Heart left ventricle (tissue), 16 donors: ENCODE data around the gene TMEM185A. TPM values are rescaled to one million over a fixed set of nuclear protein-coding genes. Genes with fewer than 3 reads are reported as not detected.
"Not testable (repeated sequence)": the region's sequence is repeated elsewhere in the genome, so short reads cannot be mapped to it uniquely, and the experiment has no call there.

Source experiments
- ATAC-seq, 4 donors: fragments of 200-7000 bp; cut with Tn5 transposase; one replicate each; pipeline ENCODE4 v1.9.1; 2020 to 2022; ENCODE audit warnings: moderate library complexity in 4 of 4, mild to moderate bottlenecking in 3 of 4, moderate number of reproducible peaks in 1 of 4
- DNase-seq, 5 donors: peaks; one replicate each; pipeline ENCODE4 v3.0.0-alpha.2; 2020
- H3K27ac ChIP-seq, 12 donors: fragments of 200-600 bp; sonication (generic) in 4 of 12; one replicate each; pipeline versions ENCODE4 v1.5.0 to v1.8.0; 2016 to 2022; ENCODE audit warnings: mild to moderate bottlenecking in 2 of 12
- H3K27me3 ChIP-seq, 9 donors: fragments of 200-600 bp; sonication (generic) in 2 of 9; one replicate each; pipeline versions ENCODE4 v1.5.1 to v1.8.0; 2016 to 2022; ENCODE audit warnings: mild to moderate bottlenecking in 3 of 9
- H3K36me3 ChIP-seq, 9 donors: fragments of 200-600 bp; sonication (generic) in 2 of 9; one replicate each; pipeline versions ENCODE4 v1.5.0 to v1.8.0; 2018 to 2022; ENCODE audit warnings: mild to moderate bottlenecking in 2 of 9
- H3K4me1 ChIP-seq, 12 donors: fragments of 200-600 bp; sonication (generic) in 4 of 12; one replicate each; pipeline versions ENCODE4 v1.5.0 to v1.8.0; 2016 to 2022; ENCODE audit warnings: mild to moderate bottlenecking in 3 of 12
- H3K4me3 ChIP-seq, 12 donors: fragments of 200-600 bp; sonication (generic) in 4 of 12; one replicate each; pipeline versions ENCODE4 v1.5.0 to v1.8.0; 2017 to 2022; ENCODE audit warnings: mild to moderate bottlenecking in 9 of 12, moderate library complexity in 4 of 12
- H3K9me3 ChIP-seq, 12 donors: fragments of 200-600 bp; sonication (generic) in 4 of 12; one replicate each; pipeline versions ENCODE4 v1.5.0 to v1.8.0; 2016 to 2022; ENCODE audit warnings: mild to moderate bottlenecking in 1 of 12
- CTCF ChIP-seq, 12 donors: fragments of 200-600 bp; sonication (generic) in 4 of 12; IDR thresholded peaks; one replicate each; pipeline versions ENCODE4 v1.5.0 to v1.8.0; 2018 to 2022; ENCODE audit warnings: antibody characterized with exemption in 12 of 12, mild to moderate bottlenecking in 5 of 12
- POLR2A ChIP-seq, 2 donors: fragments of 450-650 bp; IDR thresholded peaks; one replicate each; pipeline ENCODE4 v1.6.1; 2017; ENCODE audit warnings: antibody characterized with exemption in 2 of 2, mild to moderate bottlenecking in 2 of 2, moderate library complexity in 2 of 2
- WGBS, 4 donors: extraction: QIAGEN DNeasy Blood & Tissue Kit in 2 of 4; methylation state at CpG; one replicate each; pipeline versions ENCODE4 v1.1.5 to v1.1.7; 2013 to 2018; 5-methylcytosine and 5-hydroxymethylcytosine counted together
- intact Hi-C, 10 donors: fragments of 100-400 bp; cut with DNase I; formaldehyde crosslinking; loops; one replicate each; pipeline versions ENCODE4 v1.11.1 to v1.14.2; 2022
- long read RNA-seq, 3 donors: library from polyadenylated mRNA; unstranded; transcript quantifications; one replicate each; pipeline ENCODE4 v2.0.0, GENCODE V29; 2020 to 2021
- polyA plus RNA-seq, 2 donors: library from polyadenylated mRNA; stranded (reverse); fragments of 200-250 nt; gene quantifications; one replicate each; pipeline ENCODE4 v1.2.3, GENCODE V29; 2013
- total RNA-seq, 9 donors: library from RNA; depleted of rRNA in 2 of 9; stranded (reverse); fragments of >200 nt in 2 of 9; fragmentation: NEBNext Ultra II Directional in 3 of 9; extraction: Animal tissue kit (Norgen Biotek cat#: 25700) in 3 of 9; gene quantifications; one replicate each; pipeline versions ENCODE4 v1.1.0 to v1.2.4, GENCODE V29; 2016 to 2023
- donor health status: ischemic (EF 13 %, LVEDD 7.1; RV severe dilation, severe dysfunction).
- donor health status: healthy with polysubstance abuse.
- donor health status: DM: no; HTN: yes; CAD: no.
- donor health status: DM: no; HTN: no; CAD: no.
- donor health status: ischemic (EF 25% LVEDD 6.9; RV normal size, moderate dysfunction).
- donor health status: ischemic (EF 25% LVEDD 5.7; RV mildly dilated, moderate dysfunction).
- donor health status: healthy.
- donor health status: DM: yes; HTN: yes; CAD: no.
- donor health status: ischemic (EF 35%, LVEDD 5.7; RV mildly dilated, moderate dysfunction).
- donor health status: nonischemic (EF 11% LVEDD 7.7; RV severe dilation, severe dysfunction).
- donor health status: DM: yes; HTN: yes; CAD: no.
- donor health status: PGD.
- donor health status: ischemic (EF 29% LVEDD 5.4; RV normal size, mild dysfunction).
- donor health status: nonischemic (EF 23%, LVEDD 6.1; RV moderate dilation, normal function).

TMEM185A gene
- total RNA-seq = 10 to 100 TPM; 25.9 to 39.2 (median 33.9) TPM
- 10 to 100 TPM; 17.6 to 18.1 TPM for polyA plus RNA-seq
- long read RNA-seq, donor 1, transcript TMEM185A-207 (7 exons, 2,840 nt) = major isoform, 16 of 36 reads
- long read RNA-seq, donor 1, partial matches to known transcripts = 1 of 36 reads
- long read RNA-seq, donor 1, other reads (novel, unspliced or antisense) = 15 of 36 reads
- long read RNA-seq, donor 2, transcript TMEM185A-207 (7 exons, 2,840 nt) = major isoform, 35 of 53 reads
- long read RNA-seq, donor 2, partial matches to known transcripts = 2 of 53 reads
- long read RNA-seq, donor 2, other reads (novel, unspliced or antisense) = 11 of 53 reads
- long read RNA-seq, donor 3, transcript TMEM185A-204 (4 exons, 903 nt) = minor isoform, 5 of 71 reads
- long read RNA-seq, donor 3, transcript TMEM185A-207 (7 exons, 2,840 nt) = major isoform, 34 of 71 reads
- long read RNA-seq, donor 3, transcript TMEM185A-209 (4 exons, 2,178 nt) = minor isoform, 5 of 71 reads
- long read RNA-seq, donor 3, partial matches to known transcripts = 5 of 71 reads
- long read RNA-seq, donor 3, other reads (novel, unspliced or antisense) = 18 of 71 reads

DNA sequence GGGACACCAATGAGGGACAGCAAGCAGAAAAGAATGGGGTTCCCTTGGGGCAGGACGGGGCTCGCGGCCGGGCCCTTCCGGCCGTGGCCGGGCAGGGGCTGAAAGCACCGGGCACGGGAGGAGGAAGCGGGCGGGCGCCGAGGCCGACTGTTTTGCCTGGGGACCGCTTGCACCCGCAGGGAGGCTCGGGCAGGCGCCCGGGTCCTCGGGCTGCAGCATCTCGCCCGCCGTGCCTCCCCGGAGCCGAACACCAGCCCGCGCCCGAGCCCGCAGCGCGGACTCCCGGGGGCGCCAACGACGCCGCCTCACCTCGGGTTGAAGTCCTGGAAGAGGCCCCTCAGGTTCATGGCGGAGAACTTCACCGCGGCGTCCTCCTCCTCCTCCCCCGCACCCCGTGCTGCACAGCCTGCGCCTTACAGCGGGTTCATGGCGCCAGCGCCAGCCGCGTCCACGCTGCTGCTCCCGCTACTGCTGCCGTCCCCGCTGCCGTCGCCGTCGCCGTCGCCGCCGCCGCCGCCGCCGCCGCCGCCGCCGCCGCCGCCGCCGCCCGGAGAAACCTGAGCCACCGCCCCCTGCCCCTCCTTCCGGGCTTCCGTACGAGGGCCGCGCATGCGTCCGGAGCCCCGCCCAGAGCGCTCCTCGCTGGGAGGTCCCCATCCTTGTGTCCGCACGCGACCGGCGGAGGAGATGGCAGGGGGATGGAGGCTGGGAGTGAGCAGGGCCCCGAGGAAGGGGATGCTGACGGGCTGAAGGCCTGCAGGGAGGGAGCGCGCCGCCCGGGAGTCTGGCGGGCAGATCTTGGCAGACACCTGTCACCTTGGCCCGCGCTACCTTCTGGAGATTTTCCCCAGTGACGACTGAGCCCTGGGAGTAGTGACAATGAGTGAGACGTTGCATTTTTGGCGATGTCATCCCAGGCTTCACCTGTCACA is at the start of gene TMEM185A:
TMEM185A (minus strand) TSS at position 559 of the 932 bp plus-strand sequence; CDS start at position 347, 212 bp downstream.
- Histone ChIP-seq H3K27ac (peak within 1 kb of the TSS; percentile 47 to 83 (median 80)), H3K36me3 (no peaks in the 10 kb centered on the region), H3K27me3 (no peaks in the 10 kb centered on the region), H3K4me3 (peak within 1 kb of the TSS; percentile 59 to 97 (median 78)), H3K9me3 (no peaks in the 10 kb centered on the region), H3K4me1 (peaks cover 0 to 26% (median 10%) of the 10 kb centered on the region in 12 donors)
- ATAC-seq (peak; percentile 33 to 85 (median 80)), DNase-seq (peak; percentile 66 to 85 (median 80))
- intact Hi-C loops = loop anchor here in 1 of 10 donors (10.0 kb wide), 1 partner anchor 67 kb away; no protein-coding TSS in a partner anchor
- 0 to 37% (median 16%) methylated on average over 75 to 102 of the region's 102 CpGs for WGBS, 4 donors
- TF ChIP-seq CTCF (IDR thresholded peaks at IDR 0.05) (no peak), POLR2A (IDR thresholded peaks at IDR 0.05) (no peak)

- ATAC-seq (no peak), DNase-seq (no peak)
- TF ChIP-seq CTCF (IDR thresholded peaks at IDR 0.05) (no peak), POLR2A (IDR thresholded peaks at IDR 0.05) (no peak)
- Histone ChIP-seq H3K27ac (no peak overlapping the region), H3K36me3 (no peaks in the 10 kb centered on the region), H3K9me3 (no peaks in the 10 kb centered on the region), H3K4me1 (no peaks in the 10 kb centered on the region), H3K4me3 (no peak overlapping the region), H3K27me3 (no peaks in the 10 kb centered on the region)
- WGBS, 4 donors = 83 to 95% (median 89%) methylated on average over 2 of the region's 2 CpGs
- intact Hi-C loops = no loop called here
Observed at GRCh38 chrX:149681182-149681581, 49.6 kb upstream of the TMEM185A start.

GRCh38 chrX:149679164-149679678 is 47.6 kb upstream of the TMEM185A start:
- DNase-seq = not testable (repeated sequence)
- 27 to 61% (median 36%) methylated on average over 2 of the region's 4 CpGs; no CpG with 5 or more reads in 1 of the 4 donors for WGBS, 4 donors

GRCh38 chrX:149675554-149675953 is 44.0 kb upstream of the TMEM185A start:
- H3K27ac ChIP-seq, H3K4me3 ChIP-seq, ATAC-seq, H3K9me3 ChIP-seq, H3K4me1 ChIP-seq, H3K36me3 ChIP-seq, DNase-seq, intact Hi-C loops, H3K27me3 ChIP-seq: not testable (repeated sequence)
- WGBS, 4 donors = 71 to 75% (median 75%) methylated on average over 4 of the region's 8 CpGs; no CpG with 5 or more reads in 1 of the 4 donors

More at GRCh38 chrX:149679164-149679678, 47.6 kb upstream of the TMEM185A start:
- H3K9me3 ChIP-seq, H3K27ac ChIP-seq, H3K36me3 ChIP-seq, ATAC-seq, H3K27me3 ChIP-seq, H3K4me1 ChIP-seq, H3K4me3 ChIP-seq, intact Hi-C loops: not testable (repeated sequence)

- intact Hi-C loops, ATAC-seq, H3K9me3 ChIP-seq, H3K27me3 ChIP-seq, H3K27ac ChIP-seq, H3K4me1 ChIP-seq, DNase-seq, H3K36me3 ChIP-seq, H3K4me3 ChIP-seq: not testable (repeated sequence)
- no CpG with 5 or more reads among the region's 3 CpGs for WGBS, 4 donors
Observed at GRCh38 chrX:149675088-149675487, 43.5 kb upstream of the TMEM185A start.

GRCh38 chrX:149660613-149661012 is 29.0 kb upstream of the TMEM185A start:
- H3K27me3 ChIP-seq, H3K27ac ChIP-seq, DNase-seq, intact Hi-C loops, H3K9me3 ChIP-seq, H3K4me1 ChIP-seq, H3K36me3 ChIP-seq, H3K4me3 ChIP-seq: not testable (repeated sequence)
- peak in 1 of 4 donors; percentile 48 for ATAC-seq
- 20 to 40% methylated on average over 1 of the region's 6 CpGs; no CpG with 5 or more reads in 2 of the 4 donors for WGBS, 4 donors

DNA sequence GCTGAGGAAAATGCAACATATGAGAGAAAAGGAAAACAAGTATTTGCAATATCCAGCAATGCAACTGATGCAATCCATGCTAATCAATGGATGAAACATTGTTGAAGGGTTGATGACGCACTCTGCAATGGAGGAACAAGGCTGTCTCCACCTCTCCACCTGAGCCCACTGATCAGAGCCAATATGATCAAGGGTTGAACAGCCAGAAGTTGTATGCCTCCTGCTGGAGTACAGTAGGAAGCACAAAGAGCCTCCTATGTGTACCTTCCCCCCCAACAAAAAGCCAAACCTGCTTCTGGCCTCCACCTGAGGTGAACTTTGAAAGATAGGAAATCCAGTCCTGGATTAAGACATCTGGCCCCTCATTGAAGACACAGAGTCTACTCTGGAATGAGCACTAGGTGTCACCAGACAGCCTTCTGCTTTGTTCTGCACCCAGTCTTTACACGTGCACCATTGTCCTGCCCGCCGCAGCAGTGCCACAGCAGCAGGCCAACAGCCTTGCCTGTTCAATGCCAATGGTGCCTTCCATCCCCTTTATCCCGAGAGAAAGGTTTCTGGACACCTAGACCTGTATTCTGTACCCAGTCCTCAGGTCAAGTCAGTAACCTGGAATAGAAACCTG is 24.8 kb upstream of the TMEM185A start:
- H3K4me3 ChIP-seq, H3K27ac ChIP-seq, H3K4me1 ChIP-seq, H3K27me3 ChIP-seq, DNase-seq, H3K9me3 ChIP-seq, H3K36me3 ChIP-seq, intact Hi-C loops: not testable (repeated sequence)
- WGBS, 4 donors = 41% methylated on average over 1 of the region's 5 CpGs; no CpG with 5 or more reads in 3 of the 4 donors
- peak in 3 of 4 donors; percentile 52 to 73 (median 57) for ATAC-seq
